OCI-LY7 (cell line): ENCODE results near the gene EEF1AKMT1. TPM values are rescaled to one million over a fixed set of nuclear protein-coding genes. Genes with fewer than 3 reads are reported as not detected.

Experiments used
- BruUV-seq: library from RNA; stranded (reverse); fragments of 400-500 nt; replicated peaks from 2 replicates; lab custom pipeline; 2021; lab: Mats Ljungman, UMichigan
- CTCF ChIA-PET: fragments of 300-600 bp; sonication (Branson Sonifier 250); formaldehyde crosslinking; loops from one replicate; lab custom pipeline; 2022; ENCODE audit warnings: antibody characterized with exemption; ENCODE audit not compliant: unreplicated experiment; lab: Charles Lee
- POLR2A ChIA-PET: fragments of 300-600 bp; sonication (Branson Sonifier 250); formaldehyde crosslinking; loops from one replicate; lab custom pipeline; 2022; ENCODE audit warnings: antibody characterized with exemption; lab: Charles Lee
- DNase-seq: peaks from one replicate; pipeline ENCODE4 v3.0.0-alpha.2; 2015; ENCODE audit warnings: low spot score
- H2AFZ ChIP-seq: fragments of 200-600 bp; sonication (generic), shearing (Covaris generic); 2 replicates; pipeline ENCODE4 v1.6.1; 2014; ENCODE audit warnings: mild to moderate bottlenecking, antibody characterized with exemption, low read length, moderate library complexity
- H3K27ac ChIP-seq: fragments of 200-600 bp; sonication (generic); 2 replicates; pipeline ENCODE4 v1.5.1; 2014; ENCODE audit warnings: mixed run types, low read depth, mild to moderate bottlenecking, moderate library complexity, low read length, inconsistent platforms; ENCODE audit not compliant: poor library complexity, severe bottlenecking
- H3K36me3 ChIP-seq: fragments of 200-600 bp; sonication (generic); 2 replicates; pipeline ENCODE4 v1.6.1; 2014; ENCODE audit warnings: mild to moderate bottlenecking, antibody characterized with exemption, low read length, moderate library complexity, mixed read lengths; ENCODE audit not compliant: insufficient read depth
- H3K4me1 ChIP-seq: fragments of 200-600 bp; sonication (generic); 2 replicates; pipeline ENCODE4 v1.5.1; 2014; ENCODE audit warnings: mild to moderate bottlenecking, low read length; ENCODE audit not compliant: insufficient read depth, poor library complexity, severe bottlenecking
- H3K4me2 ChIP-seq: fragments of 200-600 bp; sonication (generic); 2 replicates; pipeline ENCODE4 v1.6.1; 2014; ENCODE audit warnings: mild to moderate bottlenecking, low read length
- H3K4me3 ChIP-seq: fragments of 200-600 bp; sonication (generic); 2 replicates; pipeline ENCODE4 v1.5.1; 2014; ENCODE audit warnings: mild to moderate bottlenecking, low read depth, low read length; ENCODE audit not compliant: poor library complexity, severe bottlenecking
- H3K79me2 ChIP-seq: fragments of 200-600 bp; sonication (generic); 2 replicates; pipeline ENCODE4 v1.6.1; 2016; ENCODE audit warnings: low read depth, mild to moderate bottlenecking, low read length, moderate library complexity, mixed read lengths; ENCODE audit not compliant: insufficient read depth
- H3K9me2 ChIP-seq: fragments of 200-600 bp; sonication (generic); 2 replicates; pipeline ENCODE4 v1.6.1; 2016; ENCODE audit warnings: mild to moderate bottlenecking, low read length, mixed read lengths; ENCODE audit not compliant: insufficient read depth
- H3K9me3 ChIP-seq: fragments of 200-600 bp; sonication (generic); 2 replicates; pipeline ENCODE4 v1.6.1; 2014; ENCODE audit warnings: mild to moderate bottlenecking, mixed run types, low read length, mixed read lengths
- H4K20me1 ChIP-seq: fragments of 200-600 bp; sonication (generic); 2 replicates; pipeline ENCODE4 v1.6.1; 2014; ENCODE audit warnings: mild to moderate bottlenecking, antibody characterized with exemption, low read length, moderate library complexity, mixed read lengths; ENCODE audit not compliant: insufficient read depth
- CTCF ChIP-seq: fragments of 200-600 bp; sonication (generic); conservative IDR thresholded peaks from 2 replicates; pipeline ENCODE4 v1.5.1; 2014; ENCODE audit warnings: mild to moderate bottlenecking, antibody characterized with exemption, low read length, moderate library complexity, mixed read lengths
- EZH2phosphoT487 ChIP-seq: fragments of 200-600 bp; sonication (generic); IDR thresholded peaks from 2 replicates; pipeline ENCODE4 v1.6.1; 2018; ENCODE audit warnings: low read depth, borderline replicate concordance, mild to moderate bottlenecking, mixed run types, antibody characterized with exemption, low read length, moderate library complexity, mixed read lengths
- intact Hi-C: fragments of 100-400 bp; cut with micrococcal nuclease; formaldehyde crosslinking; loops from one replicate; pipeline ENCODE4 v1.10.0; 2022; ENCODE audit not compliant: unreplicated experiment
- total RNA-seq, 2 experiments: library from RNA; depleted of rRNA in 1 of 2; stranded (reverse); fragments of >200 nt in 1 of 2; shearing (Covaris generic) in 1 of 2; gene quantifications; 2 replicates each; pipeline ENCODE4 v1.2.3, GENCODE V29; 2014 to 2022

EEF1AKMT1 gene
- total RNA-seq, 2 experiments from 2014 or later: 1.5 to 2.5 TPM

DNA sequence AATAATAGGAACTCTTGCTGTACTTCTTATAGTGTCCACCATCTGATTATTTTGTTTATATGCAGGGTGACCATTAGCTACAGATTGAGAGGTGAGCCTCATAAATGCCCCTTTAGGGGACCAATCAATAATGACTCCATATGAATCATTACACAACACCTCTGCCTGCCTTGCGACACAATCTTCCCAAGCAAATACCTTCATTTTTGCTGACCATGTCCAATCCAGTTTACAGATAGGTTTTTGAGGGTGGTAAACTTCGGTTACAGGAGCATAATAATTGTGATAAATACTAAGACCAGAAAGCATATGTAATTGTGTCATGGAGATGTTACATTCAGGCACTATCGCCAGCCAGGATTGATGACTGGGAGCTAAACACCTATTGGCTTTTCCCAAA, 93.9 kb downstream of the EEF1AKMT1 start:
- Histone ChIP-seq H3K4me3 (no peak overlapping the region), H3K27ac (no peak overlapping the region), H2AFZ (no peak overlapping the region), H4K20me1 (no peaks in the 10 kb centered on the region), H3K36me3 (no peaks in the 10 kb centered on the region), H3K4me1 (no peaks in the 10 kb centered on the region), H3K9me3 (no peaks in the 10 kb centered on the region), H3K9me2 (no peaks in the 10 kb centered on the region), H3K4me2 (no peak overlapping the region), H3K79me2 (no peaks in the 10 kb centered on the region)
- ChIA-PET POLR2A (interaction anchor here (0.6 to 1.1 kb wide), 2 partner anchors 14 to 476 kb away, joined by 4 to 6 read pairs; no protein-coding TSS in a partner anchor), CTCF (no interaction called here)
- DNase-seq: no peak
- intact Hi-C loops: no loop called here
- TF ChIP-seq EZH2phosphoT487 (no peak), CTCF (no peak)
- BruUV-seq: no TSS peak

Other genes starting within 250 kb of the EEF1AKMT1 start
- not detected in 2 replicates for gene CRYL1, start 248.1 kb downstream of the EEF1AKMT1 start, total RNA-seq (2014; rRNA removed; shearing (Covaris generic))
- gene CRYL1, start 248.1 kb downstream of the EEF1AKMT1 start, total RNA-seq (2022): 0.57 TPM in 1 of 2 replicates, not detected in the other
- 6.7 and 6.9 TPM in 2 replicates for gene IFT88, start 206.8 kb downstream of the EEF1AKMT1 start, total RNA-seq (2014; rRNA removed; shearing (Covaris generic))
- gene IFT88, start 206.8 kb downstream of the EEF1AKMT1 start, total RNA-seq (2022): 6.1 and 10.2 TPM in 2 replicates
- gene IL17D, start 70.3 kb downstream of the EEF1AKMT1 start, total RNA-seq (2014; rRNA removed; shearing (Covaris generic)): 0.21 and 1.1 TPM in 2 replicates
- gene IL17D, start 70.3 kb downstream of the EEF1AKMT1 start, total RNA-seq (2022): 0.51 and 0.65 TPM in 2 replicates
- 20.6 and 22.9 TPM in 2 replicates for gene XPO4, start 128.8 kb upstream of the EEF1AKMT1 start, total RNA-seq (2014; rRNA removed; shearing (Covaris generic))
- gene XPO4, start 128.8 kb upstream of the EEF1AKMT1 start, total RNA-seq (2022): 23.4 and 26.9 TPM in 2 replicates